WTC11 (cell line): ENCODE measurements around the gene FABP1.

Source experiments
- GABPB1 ChIP-seq: sonication (generic); formaldehyde crosslinking; IDR thresholded peaks from 2 replicates; pipeline ENCODE4 v1.8.1; 2023; ENCODE audit warnings: mild to moderate bottlenecking, missing genetic modification reagents
- JUN ChIP-seq: sonication (generic); formaldehyde crosslinking; IDR thresholded peaks from 2 replicates; pipeline ENCODE4 v1.8.0; 2023; ENCODE audit warnings: mild to moderate bottlenecking, missing genetic modification reagents
- NFE2L1 ChIP-seq: sonication (generic); formaldehyde crosslinking; IDR thresholded peaks from 2 replicates; pipeline ENCODE4 v1.8.1; 2023; ENCODE audit warnings: missing genetic modification reagents
- NFYB ChIP-seq: sonication (generic); formaldehyde crosslinking; conservative IDR thresholded peaks from 2 replicates; pipeline ENCODE4 v1.8.0; 2022; ENCODE audit warnings: low read depth, missing genetic modification reagents
- NR1H2 ChIP-seq: sonication (generic); formaldehyde crosslinking; IDR thresholded peaks from 2 replicates; pipeline ENCODE4 v1.9.0; 2021; ENCODE audit warnings: mild to moderate bottlenecking, moderate library complexity, missing genetic modification reagents
- TF ChIP-seq, protein P1 (sequence below): fragments of 200-600 bp; IDR thresholded peaks from 2 replicates; pipeline ENCODE4 v1.8.0; 2022; ENCODE audit warnings: antibody characterized with exemption
- TF ChIP-seq, protein P2 (sequence below): sonication (generic); formaldehyde crosslinking; conservative IDR thresholded peaks from 2 replicates; pipeline ENCODE4 v1.8.1; 2023; ENCODE audit warnings: mild to moderate bottlenecking, low read depth, missing genetic modification reagents, moderate library complexity

DNA sequence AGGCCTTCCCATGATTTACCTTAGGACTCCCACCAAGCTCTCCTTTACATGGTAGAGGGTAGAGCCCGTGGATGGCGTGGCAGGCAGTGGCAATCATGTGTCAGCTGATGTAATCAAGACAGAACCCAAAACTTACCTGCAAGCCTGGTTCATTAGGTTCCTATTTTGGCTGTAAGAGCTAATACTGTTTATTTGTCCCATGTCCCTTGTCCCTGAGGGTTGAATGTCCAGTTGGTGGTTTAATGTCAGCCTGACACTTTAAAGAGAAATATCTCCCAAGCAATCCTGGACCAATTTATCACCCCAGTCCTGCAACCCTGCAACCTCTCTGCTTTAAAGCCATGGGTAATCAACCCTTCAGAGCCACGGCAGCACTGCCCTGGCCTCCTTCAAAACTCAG is 6.0 kb upstream of the FABP1 start:
- TF ChIP-seq JUN (no peak), NFYB (CRISPR knock-in tag) (no peak), NFE2L1 (CRISPR knock-in tag) (no peak), NR1H2 (CRISPR knock-in tag) (no peak), GABPB1 (CRISPR knock-in tag) (no peak)
- TF ChIP-seq, protein P1, sequence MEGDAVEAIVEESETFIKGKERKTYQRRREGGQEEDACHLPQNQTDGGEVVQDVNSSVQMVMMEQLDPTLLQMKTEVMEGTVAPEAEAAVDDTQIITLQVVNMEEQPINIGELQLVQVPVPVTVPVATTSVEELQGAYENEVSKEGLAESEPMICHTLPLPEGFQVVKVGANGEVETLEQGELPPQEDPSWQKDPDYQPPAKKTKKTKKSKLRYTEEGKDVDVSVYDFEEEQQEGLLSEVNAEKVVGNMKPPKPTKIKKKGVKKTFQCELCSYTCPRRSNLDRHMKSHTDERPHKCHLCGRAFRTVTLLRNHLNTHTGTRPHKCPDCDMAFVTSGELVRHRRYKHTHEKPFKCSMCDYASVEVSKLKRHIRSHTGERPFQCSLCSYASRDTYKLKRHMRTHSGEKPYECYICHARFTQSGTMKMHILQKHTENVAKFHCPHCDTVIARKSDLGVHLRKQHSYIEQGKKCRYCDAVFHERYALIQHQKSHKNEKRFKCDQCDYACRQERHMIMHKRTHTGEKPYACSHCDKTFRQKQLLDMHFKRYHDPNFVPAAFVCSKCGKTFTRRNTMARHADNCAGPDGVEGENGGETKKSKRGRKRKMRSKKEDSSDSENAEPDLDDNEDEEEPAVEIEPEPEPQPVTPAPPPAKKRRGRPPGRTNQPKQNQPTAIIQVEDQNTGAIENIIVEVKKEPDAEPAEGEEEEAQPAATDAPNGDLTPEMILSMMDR = no peak
- TF ChIP-seq, protein P2, sequence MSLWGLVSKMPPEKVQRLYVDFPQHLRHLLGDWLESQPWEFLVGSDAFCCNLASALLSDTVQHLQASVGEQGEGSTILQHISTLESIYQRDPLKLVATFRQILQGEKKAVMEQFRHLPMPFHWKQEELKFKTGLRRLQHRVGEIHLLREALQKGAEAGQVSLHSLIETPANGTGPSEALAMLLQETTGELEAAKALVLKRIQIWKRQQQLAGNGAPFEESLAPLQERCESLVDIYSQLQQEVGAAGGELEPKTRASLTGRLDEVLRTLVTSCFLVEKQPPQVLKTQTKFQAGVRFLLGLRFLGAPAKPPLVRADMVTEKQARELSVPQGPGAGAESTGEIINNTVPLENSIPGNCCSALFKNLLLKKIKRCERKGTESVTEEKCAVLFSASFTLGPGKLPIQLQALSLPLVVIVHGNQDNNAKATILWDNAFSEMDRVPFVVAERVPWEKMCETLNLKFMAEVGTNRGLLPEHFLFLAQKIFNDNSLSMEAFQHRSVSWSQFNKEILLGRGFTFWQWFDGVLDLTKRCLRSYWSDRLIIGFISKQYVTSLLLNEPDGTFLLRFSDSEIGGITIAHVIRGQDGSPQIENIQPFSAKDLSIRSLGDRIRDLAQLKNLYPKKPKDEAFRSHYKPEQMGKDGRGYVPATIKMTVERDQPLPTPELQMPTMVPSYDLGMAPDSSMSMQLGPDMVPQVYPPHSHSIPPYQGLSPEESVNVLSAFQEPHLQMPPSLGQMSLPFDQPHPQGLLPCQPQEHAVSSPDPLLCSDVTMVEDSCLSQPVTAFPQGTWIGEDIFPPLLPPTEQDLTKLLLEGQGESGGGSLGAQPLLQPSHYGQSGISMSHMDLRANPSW = no peak
